ENCODE data around the gene METTL5. TPM values are rescaled to one million over a fixed set of nuclear protein-coding genes. Genes with fewer than 3 reads are reported as not detected.
A peak's percentile ranks its signal among the peaks of the same experiment; 100 is the strongest.

The METTL5 gene
- total RNA-seq, 4 donors from 2014 or later: 49.8 to 77.3 (median 57.4) TPM

DNA sequence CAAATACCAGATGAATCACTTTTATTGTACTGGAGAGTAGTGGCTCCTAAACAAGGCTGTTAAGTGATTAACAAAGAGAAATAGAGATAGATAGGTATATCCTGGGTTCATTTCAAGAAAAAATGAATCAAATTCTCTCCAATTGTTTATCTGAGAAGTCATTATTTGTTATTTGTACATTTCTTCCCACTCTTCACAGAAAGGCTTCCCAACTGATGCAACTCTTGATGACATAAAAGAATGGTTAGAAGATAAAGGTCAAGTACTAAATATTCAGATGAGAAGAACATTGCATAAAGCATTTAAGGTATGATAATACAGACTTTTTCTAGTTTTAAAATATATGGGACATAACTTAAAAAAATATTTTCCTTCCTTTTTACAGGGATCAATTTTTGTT lies 18.1 kb downstream of the METTL5 start:
- Histone ChIP-seq H3K4me1 (no peaks in the 10 kb centered on the region), H3K36me3 (peaks cover 48 to 49% of the 10 kb centered on the region in 2 donors), H3K27ac (no peak overlapping the region), H3K27me3 (no peaks in the 10 kb centered on the region), H3K4me3 (replicated peaks in 1 of 3) (no peak overlapping the region), H3K9me3 (no peaks in the 10 kb centered on the region)
- TF ChIP-seq POLR2A (IDR thresholded peaks at IDR 0.05): no peak
- TF ChIP-seq, protein P1, sequence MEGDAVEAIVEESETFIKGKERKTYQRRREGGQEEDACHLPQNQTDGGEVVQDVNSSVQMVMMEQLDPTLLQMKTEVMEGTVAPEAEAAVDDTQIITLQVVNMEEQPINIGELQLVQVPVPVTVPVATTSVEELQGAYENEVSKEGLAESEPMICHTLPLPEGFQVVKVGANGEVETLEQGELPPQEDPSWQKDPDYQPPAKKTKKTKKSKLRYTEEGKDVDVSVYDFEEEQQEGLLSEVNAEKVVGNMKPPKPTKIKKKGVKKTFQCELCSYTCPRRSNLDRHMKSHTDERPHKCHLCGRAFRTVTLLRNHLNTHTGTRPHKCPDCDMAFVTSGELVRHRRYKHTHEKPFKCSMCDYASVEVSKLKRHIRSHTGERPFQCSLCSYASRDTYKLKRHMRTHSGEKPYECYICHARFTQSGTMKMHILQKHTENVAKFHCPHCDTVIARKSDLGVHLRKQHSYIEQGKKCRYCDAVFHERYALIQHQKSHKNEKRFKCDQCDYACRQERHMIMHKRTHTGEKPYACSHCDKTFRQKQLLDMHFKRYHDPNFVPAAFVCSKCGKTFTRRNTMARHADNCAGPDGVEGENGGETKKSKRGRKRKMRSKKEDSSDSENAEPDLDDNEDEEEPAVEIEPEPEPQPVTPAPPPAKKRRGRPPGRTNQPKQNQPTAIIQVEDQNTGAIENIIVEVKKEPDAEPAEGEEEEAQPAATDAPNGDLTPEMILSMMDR (IDR thresholded peaks at IDR 0.05): no peak
- DNase-seq: no peak
- intact Hi-C loops (cut with DNase I): no loop called here

DNA sequence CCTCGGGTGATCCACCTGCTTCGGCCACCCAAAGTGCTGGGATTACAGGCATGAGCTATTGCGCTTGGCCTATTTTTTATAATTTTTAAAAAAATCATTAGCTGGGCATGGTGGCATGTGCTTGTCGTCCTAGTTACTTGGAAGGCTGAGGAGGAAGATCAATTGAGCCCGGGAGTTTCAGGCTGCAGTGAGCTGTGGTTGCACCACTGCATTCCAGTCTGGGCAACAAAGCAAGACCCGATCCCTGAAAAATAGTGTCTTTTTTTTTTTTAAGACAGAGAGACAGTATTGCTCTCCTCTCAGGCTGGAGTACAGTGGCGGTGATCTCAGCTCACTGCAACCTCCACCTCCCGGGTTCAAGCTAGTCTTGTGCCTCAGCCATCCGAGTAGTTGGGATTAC lies 21.2 kb downstream of the METTL5 start:
- WGBS, 2 donors: 93 to 97% methylated on average over 8 to 9 of the region's 9 CpGs
- TF ChIP-seq, protein P1 (IDR thresholded peaks at IDR 0.05): no peak
- no peak for TF ChIP-seq POLR2A (IDR thresholded peaks at IDR 0.05)

DNA sequence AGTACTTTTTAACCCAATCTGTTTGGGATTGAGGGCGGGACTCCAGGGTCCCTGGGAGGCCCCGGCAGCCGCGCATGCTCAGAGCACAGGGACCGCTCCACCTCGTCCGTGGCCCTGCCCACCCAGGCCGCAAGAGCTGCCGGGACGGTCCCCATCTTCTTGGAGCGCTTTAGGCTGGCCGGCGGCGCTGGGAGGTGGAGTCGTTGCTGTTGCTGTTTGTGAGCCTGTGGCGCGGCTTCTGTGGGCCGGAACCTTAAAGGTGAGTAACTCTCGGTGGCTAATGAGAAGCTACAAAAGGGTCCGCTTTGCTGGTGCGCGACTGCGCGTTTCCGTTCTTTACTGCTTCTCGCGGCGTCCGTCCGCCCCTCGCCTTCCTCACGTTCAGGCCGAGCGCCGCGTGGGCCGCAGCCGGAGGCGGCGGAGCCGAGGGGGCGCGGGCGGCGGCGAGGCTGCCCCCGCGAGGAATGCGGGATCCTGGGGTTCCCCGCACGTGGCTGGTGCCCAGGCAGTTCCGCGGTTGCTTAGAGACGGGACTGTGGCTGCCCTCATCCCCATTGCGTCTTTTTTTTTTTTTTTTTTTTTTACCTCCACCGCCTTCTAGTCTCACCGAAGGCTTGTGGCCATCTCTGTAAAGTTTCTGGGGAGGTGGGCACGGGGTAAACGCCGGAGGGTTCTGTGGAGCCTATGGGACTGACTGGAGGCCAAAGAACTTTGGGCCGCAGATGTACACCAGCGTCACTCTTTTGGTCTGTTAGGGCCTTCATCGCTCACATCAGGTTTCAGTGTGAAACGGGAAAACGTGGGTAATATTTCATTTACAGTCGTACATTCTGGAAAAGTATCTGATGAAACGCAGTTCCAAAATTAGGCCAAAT lies 25.8 kb downstream of the METTL5 start, which contains the start of gene SSB:
SSB (plus strand) TSS at position 154 of the 875 bp plus-strand sequence. CDS start 2,090 bp downstream, outside the sequence.
- peak; percentile 94 to 95 for DNase-seq
- H3K9me3 ChIP-seq: no peaks in the 10 kb centered on the region
- H3K27me3 ChIP-seq: no peaks in the 10 kb centered on the region
- TF ChIP-seq, protein P1 (IDR thresholded peaks at IDR 0.05): peak in 1 of 6 experiments; percentile 14
- peak; percentile 24 to 92 for TF ChIP-seq POLR2A (IDR thresholded peaks at IDR 0.05)
- 0 to 1% methylated on average over 19 to 56 of the region's 67 CpGs for WGBS, 2 donors
- H3K27ac ChIP-seq: peak within 1 kb of the TSS; percentile 47 to 81 (median 80)
- intact Hi-C loops (cut with DNase I): loop anchor here (10.0 kb wide), 1 partner anchor 104 kb away; the partner anchor contains the start of genes CFAP210 and PHOSPHO2
- no peaks in the 10 kb centered on the region for H3K4me1 ChIP-seq
- peaks cover 0 to 7% of the 10 kb centered on the region in 2 donors for H3K36me3 ChIP-seq
- peak within 1 kb of the TSS; percentile 19 to 54 (median 49) for H3K4me3 ChIP-seq (replicated peaks in 1 of 3)

More for the DNA sequence above, 21.2 kb downstream of the METTL5 start:
- H3K27ac ChIP-seq: no peak overlapping the region
- intact Hi-C loops (cut with DNase I): no loop called here
- H3K4me1 ChIP-seq: no peaks in the 10 kb centered on the region
- H3K36me3 ChIP-seq: peaks cover 20 to 28% of the 10 kb centered on the region in 2 donors
- no peaks in the 10 kb centered on the region for H3K9me3 ChIP-seq
- no peaks in the 10 kb centered on the region for H3K27me3 ChIP-seq
- no peak for DNase-seq
- H3K4me3 ChIP-seq (replicated peaks in 1 of 3): no peak overlapping the region

DNA sequence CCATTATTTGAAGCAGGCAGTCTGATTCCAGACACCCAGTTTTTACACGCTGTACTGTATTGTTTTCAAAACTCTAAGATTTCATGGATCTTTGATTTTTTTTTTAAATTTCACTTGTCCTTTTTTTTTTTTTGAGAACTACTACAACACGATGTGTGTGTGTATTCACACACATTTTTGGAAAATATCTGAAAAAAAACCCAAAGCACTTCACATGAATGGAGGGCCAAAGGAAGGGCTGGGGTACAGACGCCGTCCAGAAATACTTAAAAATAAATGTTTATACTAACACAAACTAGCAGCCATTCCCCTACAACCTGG lies 26.3 kb downstream of the METTL5 start:
- WGBS, 2 donors: 8 to 12% methylated on average over 4 of the region's 4 CpGs

More for the DNA sequence above, 26.3 kb downstream of the METTL5 start:
- intact Hi-C loops (cut with DNase I): loop anchor here (10.0 kb wide), 1 partner anchor 104 kb away; the partner anchor contains the start of genes CFAP210 and PHOSPHO2
- no peaks in the 10 kb centered on the region for H3K27me3 ChIP-seq
- H3K9me3 ChIP-seq: no peaks in the 10 kb centered on the region
- no peak for DNase-seq
- no peaks in the 10 kb centered on the region for H3K4me1 ChIP-seq
- H3K27ac ChIP-seq: peak overlapping the region; percentile 47 to 81 (median 80)
- TF ChIP-seq, protein P1 (IDR thresholded peaks at IDR 0.05): no peak
- TF ChIP-seq POLR2A (IDR thresholded peaks at IDR 0.05): no peak
- H3K4me3 ChIP-seq (replicated peaks in 1 of 3): peak overlapping the region; percentile 1 to 49 (median 19)
- peaks cover 0 to 7% of the 10 kb centered on the region in 2 donors for H3K36me3 ChIP-seq
